ENCODE data around the gene NCBP1.

Gene NCBP1

DNA sequence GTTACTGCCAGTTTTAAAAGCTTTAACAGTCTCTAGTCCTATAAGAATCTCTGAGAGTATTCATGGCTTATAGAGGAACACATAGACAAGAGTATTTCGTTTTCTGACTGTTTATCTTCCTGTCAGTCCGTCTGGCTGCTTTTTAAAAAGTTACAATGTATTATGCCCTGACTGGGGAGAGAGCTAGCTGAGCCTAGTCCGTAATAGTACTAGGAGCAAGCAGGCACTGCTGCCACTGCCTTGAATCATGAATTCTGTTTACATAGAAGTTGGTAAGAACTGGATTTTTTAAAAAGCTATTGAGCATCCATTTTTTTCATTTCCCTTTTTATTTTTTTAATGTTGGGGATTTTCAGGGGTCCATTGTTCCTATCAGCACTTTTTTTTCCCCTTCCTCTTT, 37.0 kb downstream of the NCBP1 start:
- no peak for DNase-seq (ENCODE audit: extremely low read depth, low read depth)
- H3K4me3 ChIP-seq (replicated peaks; ENCODE audit: low read depth, low read length) = no peak overlapping the region
- TF ChIP-seq, protein P1, sequence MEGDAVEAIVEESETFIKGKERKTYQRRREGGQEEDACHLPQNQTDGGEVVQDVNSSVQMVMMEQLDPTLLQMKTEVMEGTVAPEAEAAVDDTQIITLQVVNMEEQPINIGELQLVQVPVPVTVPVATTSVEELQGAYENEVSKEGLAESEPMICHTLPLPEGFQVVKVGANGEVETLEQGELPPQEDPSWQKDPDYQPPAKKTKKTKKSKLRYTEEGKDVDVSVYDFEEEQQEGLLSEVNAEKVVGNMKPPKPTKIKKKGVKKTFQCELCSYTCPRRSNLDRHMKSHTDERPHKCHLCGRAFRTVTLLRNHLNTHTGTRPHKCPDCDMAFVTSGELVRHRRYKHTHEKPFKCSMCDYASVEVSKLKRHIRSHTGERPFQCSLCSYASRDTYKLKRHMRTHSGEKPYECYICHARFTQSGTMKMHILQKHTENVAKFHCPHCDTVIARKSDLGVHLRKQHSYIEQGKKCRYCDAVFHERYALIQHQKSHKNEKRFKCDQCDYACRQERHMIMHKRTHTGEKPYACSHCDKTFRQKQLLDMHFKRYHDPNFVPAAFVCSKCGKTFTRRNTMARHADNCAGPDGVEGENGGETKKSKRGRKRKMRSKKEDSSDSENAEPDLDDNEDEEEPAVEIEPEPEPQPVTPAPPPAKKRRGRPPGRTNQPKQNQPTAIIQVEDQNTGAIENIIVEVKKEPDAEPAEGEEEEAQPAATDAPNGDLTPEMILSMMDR (IDR thresholded peaks at IDR 0.05; ENCODE audit: low read depth, low read length, missing control alignments) = no peak

DNA sequence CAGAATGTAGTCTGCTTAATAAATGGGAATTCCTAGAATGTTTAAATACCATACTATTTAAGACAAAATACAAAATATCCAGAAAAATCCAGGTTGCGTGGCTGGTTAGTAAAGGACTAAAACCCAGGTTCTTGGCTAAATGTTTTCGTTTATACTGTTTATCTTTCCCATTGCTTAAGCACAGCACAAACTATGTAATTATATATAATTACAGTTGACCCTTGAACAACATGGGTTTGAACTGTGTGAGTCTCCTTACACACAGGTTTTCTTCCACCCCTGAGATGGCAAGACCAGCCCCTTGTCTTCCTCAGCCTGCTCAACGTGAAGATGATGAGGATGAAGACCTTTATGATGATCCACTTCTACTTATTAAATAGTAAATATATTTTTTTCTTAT, 38.8 kb downstream of the NCBP1 start:
- H3K4me3 ChIP-seq (replicated peaks; ENCODE audit: low read depth, low read length) = no peak overlapping the region
- TF ChIP-seq, protein P1 (IDR thresholded peaks at IDR 0.05; ENCODE audit: low read depth, low read length, missing control alignments) = no peak
- no peak for DNase-seq (ENCODE audit: extremely low read depth, low read depth)

DNA sequence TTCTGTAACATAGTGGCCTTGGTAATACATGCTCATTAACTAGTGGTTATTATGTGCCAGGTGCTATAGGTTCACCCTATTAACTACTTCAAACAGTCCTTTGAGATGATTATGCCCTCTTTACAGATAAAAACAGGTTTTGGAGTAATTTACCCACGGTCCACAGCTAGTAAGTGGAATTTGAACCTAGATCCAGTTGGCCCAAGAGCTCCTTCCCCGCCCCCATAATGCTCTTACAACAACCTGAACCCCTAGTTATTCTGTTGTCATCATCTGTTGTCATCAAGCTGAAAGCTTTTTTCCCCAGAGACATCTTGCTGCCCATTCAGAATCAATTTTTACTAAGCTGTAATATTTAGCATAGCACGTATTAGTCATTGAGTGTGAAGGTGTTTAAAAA, 40.3 kb downstream of the NCBP1 start:
- no peak for DNase-seq (ENCODE audit: extremely low read depth, low read depth)
- TF ChIP-seq, protein P1 (IDR thresholded peaks at IDR 0.05; ENCODE audit: low read depth, low read length, missing control alignments) = no peak
- H3K4me3 ChIP-seq (replicated peaks; ENCODE audit: low read depth, low read length) = no peak overlapping the region

DNA sequence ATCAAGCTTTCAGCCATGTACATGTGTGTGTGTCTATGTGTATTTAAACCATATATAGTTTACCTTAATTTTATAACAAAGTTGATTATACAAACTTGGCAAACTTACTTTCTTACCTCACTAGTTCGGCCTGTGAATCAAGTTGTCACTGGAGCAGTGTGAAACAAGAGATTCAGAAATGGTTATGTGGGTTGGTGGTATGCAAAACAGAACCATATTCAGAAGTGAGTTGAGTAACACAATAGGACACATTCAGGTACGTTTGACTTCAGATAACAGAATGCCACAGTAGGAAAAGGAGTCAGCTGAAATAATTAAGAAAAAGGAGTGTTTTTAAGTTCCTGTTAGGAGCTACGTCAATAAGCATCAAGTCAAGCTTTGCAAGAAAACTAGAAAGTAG, 42.0 kb downstream of the NCBP1 start:
- H3K4me3 ChIP-seq (replicated peaks; ENCODE audit: low read depth, low read length) = no peak overlapping the region
- TF ChIP-seq, protein P1 (IDR thresholded peaks at IDR 0.05; ENCODE audit: low read depth, low read length, missing control alignments) = no peak

DNA sequence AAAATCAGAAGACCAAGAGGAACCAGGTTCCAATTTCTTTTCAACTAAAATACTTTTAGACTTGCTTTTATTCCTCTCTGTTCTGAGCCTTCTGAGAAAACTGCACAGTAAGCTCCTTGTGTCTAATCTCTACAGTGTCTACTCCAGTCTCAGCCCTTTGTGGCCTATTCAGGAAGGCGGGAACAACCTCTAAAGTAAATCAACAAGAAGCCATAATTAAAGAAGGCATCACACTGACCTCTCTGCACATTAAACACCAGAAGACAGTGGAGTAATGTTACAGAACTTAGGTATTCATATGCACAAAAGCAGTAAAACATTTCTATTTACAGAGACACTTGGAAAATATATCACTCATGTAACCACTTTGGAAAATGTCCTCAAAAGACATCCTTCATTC, 48.6 kb downstream of the NCBP1 start:
- no peak overlapping the region for H3K4me3 ChIP-seq (replicated peaks; ENCODE audit: low read depth, low read length)
- DNase-seq (ENCODE audit: extremely low read depth, low read depth) = no peak
- TF ChIP-seq, protein P1 (IDR thresholded peaks at IDR 0.05; ENCODE audit: low read depth, low read length, missing control alignments) = no peak

More for the DNA sequence above, 42.0 kb downstream of the NCBP1 start:
- no peak for DNase-seq (ENCODE audit: extremely low read depth, low read depth)

DNA sequence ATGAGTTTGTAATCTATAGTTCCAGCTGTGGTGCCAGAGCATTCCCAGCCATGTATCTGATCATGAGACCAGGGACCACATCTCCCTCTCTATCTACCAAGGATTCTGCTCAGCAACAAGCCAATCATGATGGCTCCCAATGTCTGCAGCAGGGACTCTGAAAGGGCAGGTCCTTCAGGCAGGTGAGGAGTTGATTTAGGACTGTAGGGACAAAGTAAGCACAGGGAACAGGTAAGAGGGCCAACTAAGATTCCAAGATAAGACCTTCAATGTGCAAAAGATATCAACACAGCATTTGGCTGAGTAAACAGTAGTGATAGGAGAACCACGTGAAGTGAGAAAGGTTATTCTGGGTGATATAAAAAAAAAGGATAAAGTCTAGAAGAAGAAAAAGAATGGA, 55.0 kb downstream of the NCBP1 start:
- H3K4me3 ChIP-seq (replicated peaks; ENCODE audit: low read depth, low read length) = no peak overlapping the region
- no peak for DNase-seq (ENCODE audit: extremely low read depth, low read depth)
- TF ChIP-seq, protein P1 (IDR thresholded peaks at IDR 0.05; ENCODE audit: low read depth, low read length, missing control alignments) = no peak

All from HFF-Myc (cell line).